Astrocyte (in vitro differentiated cells and primary cell): ENCODE measurements around the gene SMC3.

ENCODE experiments used
- EZH2 ChIP-seq: IDR thresholded peaks from 2 replicates; pipeline ENCODE4 v1.6.1; 2012; ENCODE audit warnings: mild to moderate bottlenecking, low read length, inconsistent platforms; ENCODE audit not compliant: insufficient read depth
- TF ChIP-seq, protein P1 (sequence below): IDR thresholded peaks from 2 replicates; pipeline ENCODE4 v1.5.1; 2011; ENCODE audit warnings: low read depth, mild to moderate bottlenecking, inconsistent platforms, low read length, moderate library complexity; ENCODE audit not compliant: insufficient read depth

DNA sequence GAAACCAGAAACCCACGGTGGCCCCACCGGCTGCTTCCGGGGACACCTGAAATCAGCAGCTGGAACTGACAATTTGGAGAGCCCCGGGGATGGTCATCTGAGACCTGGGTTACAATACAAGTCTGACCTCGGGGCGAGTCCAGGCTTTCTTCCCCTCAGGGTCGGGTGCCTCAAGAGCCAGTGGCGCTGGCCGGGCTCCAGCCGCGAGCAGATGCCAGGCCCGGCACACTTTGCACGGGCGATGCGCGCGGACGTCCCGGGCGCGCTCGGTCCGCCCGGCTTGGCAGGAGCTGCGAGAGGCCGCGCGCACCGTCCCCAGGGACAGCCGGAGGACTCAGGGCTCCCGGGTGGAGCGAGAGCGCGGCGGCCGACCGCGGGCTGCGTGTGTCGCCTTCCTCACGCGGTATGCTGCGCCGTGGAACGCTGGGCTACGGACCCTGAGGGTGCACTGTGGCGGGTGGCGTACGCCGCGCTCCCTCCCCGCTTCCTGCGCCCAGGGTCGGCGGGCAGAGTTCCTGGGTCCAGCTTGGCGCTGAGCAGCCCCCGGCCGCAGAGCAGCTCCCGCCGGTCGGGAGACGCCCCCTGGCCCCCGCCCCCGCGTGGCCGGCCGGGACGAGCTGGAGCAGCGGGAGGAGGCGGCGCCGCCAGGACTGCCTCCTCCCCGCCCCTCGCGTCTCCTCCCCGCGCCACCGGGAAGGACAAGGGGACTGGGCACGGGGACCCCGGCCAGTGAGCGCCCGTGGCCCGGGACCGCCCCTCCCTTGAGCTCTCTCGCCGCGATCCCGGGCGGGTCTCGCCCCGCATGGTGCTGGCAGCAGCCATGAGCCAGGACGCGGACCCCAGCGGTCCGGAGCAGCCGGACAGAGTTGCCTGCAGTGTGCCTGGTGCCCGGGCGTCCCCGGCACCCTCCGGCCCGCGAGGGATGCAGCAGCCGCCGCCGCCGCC lies 76.4 kb downstream of the SMC3 start, which contains the start of gene RBM20:
- TF ChIP-seq, protein P1, sequence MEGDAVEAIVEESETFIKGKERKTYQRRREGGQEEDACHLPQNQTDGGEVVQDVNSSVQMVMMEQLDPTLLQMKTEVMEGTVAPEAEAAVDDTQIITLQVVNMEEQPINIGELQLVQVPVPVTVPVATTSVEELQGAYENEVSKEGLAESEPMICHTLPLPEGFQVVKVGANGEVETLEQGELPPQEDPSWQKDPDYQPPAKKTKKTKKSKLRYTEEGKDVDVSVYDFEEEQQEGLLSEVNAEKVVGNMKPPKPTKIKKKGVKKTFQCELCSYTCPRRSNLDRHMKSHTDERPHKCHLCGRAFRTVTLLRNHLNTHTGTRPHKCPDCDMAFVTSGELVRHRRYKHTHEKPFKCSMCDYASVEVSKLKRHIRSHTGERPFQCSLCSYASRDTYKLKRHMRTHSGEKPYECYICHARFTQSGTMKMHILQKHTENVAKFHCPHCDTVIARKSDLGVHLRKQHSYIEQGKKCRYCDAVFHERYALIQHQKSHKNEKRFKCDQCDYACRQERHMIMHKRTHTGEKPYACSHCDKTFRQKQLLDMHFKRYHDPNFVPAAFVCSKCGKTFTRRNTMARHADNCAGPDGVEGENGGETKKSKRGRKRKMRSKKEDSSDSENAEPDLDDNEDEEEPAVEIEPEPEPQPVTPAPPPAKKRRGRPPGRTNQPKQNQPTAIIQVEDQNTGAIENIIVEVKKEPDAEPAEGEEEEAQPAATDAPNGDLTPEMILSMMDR = no peak
- peak; percentile 54 for TF ChIP-seq EZH2
